Lower lobe of right lung (tissue), 2 donors: ENCODE data around the gene PLXNB3. TPM values are rescaled to one million over a fixed set of nuclear protein-coding genes. Genes with fewer than 3 reads are reported as not detected.

Experiments
- ATAC-seq, 2 donors: fragments of 200-7000 bp; cut with Tn5 transposase; one replicate each; pipeline ENCODE4 v1.9.1; 2020 to 2022; ENCODE audit warnings: mild to moderate bottlenecking in 2 of 2, moderate library complexity in 2 of 2
- DNase-seq: peaks from one replicate; pipeline ENCODE4 v3.0.0-alpha.2; 2020
- H3K27ac ChIP-seq: fragments of 200-600 bp; one replicate; pipeline ENCODE4 v1.8.0; 2022
- H3K27me3 ChIP-seq: fragments of 200-600 bp; one replicate; pipeline ENCODE4 v1.8.0; 2022; ENCODE audit warnings: low read depth
- H3K36me3 ChIP-seq: fragments of 200-600 bp; one replicate; pipeline ENCODE4 v1.8.0; 2022; ENCODE audit warnings: mild to moderate bottlenecking
- H3K4me1 ChIP-seq: fragments of 200-600 bp; one replicate; pipeline ENCODE4 v1.8.0; 2022
- H3K4me3 ChIP-seq: fragments of 200-600 bp; one replicate; pipeline ENCODE4 v1.8.0; 2022; ENCODE audit warnings: mild to moderate bottlenecking
- H3K9me3 ChIP-seq: fragments of 200-600 bp; one replicate; pipeline ENCODE4 v1.8.0; 2022
- intact Hi-C: fragments of 100-400 bp; cut with DNase I; formaldehyde crosslinking; loops from one replicate; pipeline ENCODE4 v1.11.0; 2022
- total RNA-seq: library from RNA; stranded (reverse); fragmentation: NEBNext Ultra II Directional; extraction: Animal tissue kit (Norgen Biotek cat#: 25700); gene quantifications from one replicate; pipeline ENCODE4 v1.2.1, GENCODE V29; 2021
- TF ChIP-seq, protein P1 (sequence below): fragments of 200-600 bp; IDR thresholded peaks from one replicate; pipeline ENCODE4 v1.8.0; 2022; ENCODE audit warnings: antibody characterized with exemption, mild to moderate bottlenecking
- donor health status: DM: no; HTN: yes; CAD: no; lungs with severe emphysema.

PLXNB3 gene
- total RNA-seq, 1 donor from 2014 or later, result 4.6 TPM

DNA sequence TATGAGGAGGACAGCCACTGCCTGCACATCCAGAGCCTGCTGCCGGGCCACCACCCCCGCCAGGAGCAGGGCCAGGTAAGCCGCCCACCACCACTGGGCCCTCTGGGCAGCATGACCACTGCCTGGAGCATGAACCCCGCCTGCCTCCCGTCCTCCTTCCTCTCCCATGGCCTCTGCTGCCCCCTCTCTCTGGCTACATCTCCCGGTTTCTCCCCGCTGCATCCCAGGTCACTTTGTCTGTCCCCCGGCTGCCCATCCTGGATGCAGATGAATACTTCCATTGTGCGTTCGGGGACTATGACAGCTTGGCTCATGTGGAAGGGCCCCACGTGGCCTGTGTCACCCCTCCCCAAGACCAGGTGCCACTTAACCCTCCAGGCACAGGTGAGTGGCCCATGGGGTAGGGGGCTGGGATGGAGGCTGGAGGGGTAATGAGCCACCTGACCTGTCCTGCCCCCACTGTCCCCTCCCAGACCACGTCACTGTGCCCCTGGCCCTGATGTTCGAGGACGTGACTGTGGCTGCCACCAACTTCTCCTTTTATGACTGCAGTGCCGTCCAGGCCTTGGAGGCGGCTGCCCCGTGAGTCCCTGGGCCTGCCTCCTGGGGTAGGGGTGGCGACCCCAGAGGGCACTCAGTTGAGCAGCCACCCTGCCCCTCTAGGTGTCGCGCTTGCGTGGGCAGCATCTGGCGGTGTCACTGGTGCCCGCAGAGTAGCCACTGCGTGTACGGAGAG is 6.0 kb downstream of the PLXNB3 start:
- no peak overlapping the region for H3K27ac ChIP-seq
- ATAC-seq (no peak), DNase-seq (no peak)
- no peaks in the 10 kb centered on the region for H3K27me3 ChIP-seq
- intact Hi-C loops, result loop anchor here (10.0 kb wide), 1 partner anchor 185 kb away; no protein-coding TSS in a partner anchor
- H3K9me3 ChIP-seq, result no peaks in the 10 kb centered on the region
- no peak overlapping the region for H3K4me3 ChIP-seq
- TF ChIP-seq, protein P1, sequence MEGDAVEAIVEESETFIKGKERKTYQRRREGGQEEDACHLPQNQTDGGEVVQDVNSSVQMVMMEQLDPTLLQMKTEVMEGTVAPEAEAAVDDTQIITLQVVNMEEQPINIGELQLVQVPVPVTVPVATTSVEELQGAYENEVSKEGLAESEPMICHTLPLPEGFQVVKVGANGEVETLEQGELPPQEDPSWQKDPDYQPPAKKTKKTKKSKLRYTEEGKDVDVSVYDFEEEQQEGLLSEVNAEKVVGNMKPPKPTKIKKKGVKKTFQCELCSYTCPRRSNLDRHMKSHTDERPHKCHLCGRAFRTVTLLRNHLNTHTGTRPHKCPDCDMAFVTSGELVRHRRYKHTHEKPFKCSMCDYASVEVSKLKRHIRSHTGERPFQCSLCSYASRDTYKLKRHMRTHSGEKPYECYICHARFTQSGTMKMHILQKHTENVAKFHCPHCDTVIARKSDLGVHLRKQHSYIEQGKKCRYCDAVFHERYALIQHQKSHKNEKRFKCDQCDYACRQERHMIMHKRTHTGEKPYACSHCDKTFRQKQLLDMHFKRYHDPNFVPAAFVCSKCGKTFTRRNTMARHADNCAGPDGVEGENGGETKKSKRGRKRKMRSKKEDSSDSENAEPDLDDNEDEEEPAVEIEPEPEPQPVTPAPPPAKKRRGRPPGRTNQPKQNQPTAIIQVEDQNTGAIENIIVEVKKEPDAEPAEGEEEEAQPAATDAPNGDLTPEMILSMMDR, result no peak
- no peaks in the 10 kb centered on the region for H3K36me3 ChIP-seq
- H3K4me1 ChIP-seq, result no peaks in the 10 kb centered on the region

DNA sequence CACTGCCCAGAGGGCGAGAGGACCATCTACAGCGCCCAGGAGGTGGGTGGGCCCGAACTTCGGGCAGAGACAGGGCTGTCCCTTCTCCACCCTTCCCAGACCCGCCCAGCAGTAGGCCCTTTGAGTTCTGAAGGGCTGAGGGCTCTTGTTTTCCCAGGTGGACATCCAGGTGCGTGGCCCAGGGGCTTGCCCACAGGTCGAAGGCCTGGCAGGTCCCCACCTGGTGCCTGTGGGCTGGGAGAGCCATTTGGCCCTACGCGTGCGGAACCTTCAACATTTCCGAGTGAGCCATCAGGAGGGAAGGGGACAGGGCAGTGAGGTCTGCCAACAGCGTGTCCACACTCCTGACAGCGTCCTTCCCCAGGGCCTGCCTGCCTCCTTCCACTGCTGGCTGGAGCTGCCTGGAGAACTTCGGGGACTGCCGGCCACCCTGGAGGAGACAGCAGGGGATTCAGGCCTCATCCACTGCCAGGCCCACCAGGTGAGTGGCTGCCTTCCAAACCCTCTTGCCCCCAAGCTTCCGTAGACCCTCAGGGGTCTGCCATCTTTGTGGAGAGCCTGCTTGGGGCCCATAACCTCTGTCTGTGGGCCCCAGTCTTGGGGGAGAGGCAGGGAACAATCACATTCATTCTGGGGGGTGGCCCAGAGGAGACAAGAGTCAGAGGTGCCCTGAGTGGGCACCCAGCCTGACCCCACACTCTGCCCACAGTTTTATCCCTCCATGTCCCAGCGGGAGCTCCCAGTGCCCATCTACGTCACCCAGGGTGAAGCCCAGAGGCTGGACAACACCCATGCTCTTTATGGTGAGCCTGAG is 6.8 kb downstream of the PLXNB3 start:
- no peaks in the 10 kb centered on the region for H3K9me3 ChIP-seq
- DNase-seq (no peak), ATAC-seq (no peak)
- no peaks in the 10 kb centered on the region for H3K36me3 ChIP-seq
- no peaks in the 10 kb centered on the region for H3K4me1 ChIP-seq
- no peak overlapping the region for H3K4me3 ChIP-seq
- intact Hi-C loops, result no loop called here
- no peak overlapping the region for H3K27ac ChIP-seq
- H3K27me3 ChIP-seq, result no peaks in the 10 kb centered on the region
- TF ChIP-seq, protein P1, result no peak

DNA sequence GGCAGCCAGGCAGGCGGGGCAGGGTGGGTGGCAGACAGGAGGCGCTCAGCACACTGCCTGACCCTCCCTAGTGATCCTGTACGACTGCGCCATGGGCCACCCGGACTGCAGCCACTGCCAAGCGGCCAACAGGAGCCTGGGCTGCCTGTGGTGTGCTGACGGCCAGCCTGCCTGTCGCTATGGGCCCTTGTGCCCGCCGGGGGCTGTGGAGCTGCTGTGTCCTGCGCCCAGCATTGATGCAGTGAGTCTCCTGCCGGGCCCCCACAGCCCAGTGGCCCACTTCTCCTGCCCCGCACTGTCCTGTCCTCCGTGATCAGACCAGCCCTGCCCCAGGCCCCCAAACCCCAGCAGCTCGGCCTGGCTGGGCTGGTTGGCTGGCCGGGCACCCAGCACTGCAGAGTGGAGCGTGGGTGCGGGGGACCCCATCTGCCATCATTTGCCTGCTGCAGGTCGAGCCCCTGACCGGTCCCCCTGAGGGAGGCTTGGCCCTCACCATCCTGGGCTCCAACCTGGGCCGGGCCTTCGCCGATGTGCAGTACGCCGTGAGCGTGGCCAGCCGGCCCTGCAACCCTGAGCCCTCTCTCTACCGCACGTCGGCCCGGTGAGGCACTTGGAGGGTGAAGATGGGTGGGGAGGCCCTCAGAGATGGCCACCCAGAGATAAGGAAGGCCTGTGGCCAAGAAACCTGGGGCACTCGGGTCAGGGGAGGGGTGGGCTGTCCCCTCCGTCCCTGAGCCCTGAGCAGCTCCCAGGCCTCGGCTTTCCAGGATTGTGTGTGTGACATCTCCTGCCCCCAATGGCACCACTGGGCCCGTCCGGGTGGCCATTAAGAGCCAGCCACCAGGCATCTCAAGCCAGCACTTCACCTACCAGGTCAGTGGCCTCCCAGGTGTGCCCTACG is 7.6 kb downstream of the PLXNB3 start:
- no peaks in the 10 kb centered on the region for H3K27me3 ChIP-seq
- H3K4me3 ChIP-seq, result no peak overlapping the region
- no peak for DNase-seq
- H3K27ac ChIP-seq, result no peak overlapping the region
- intact Hi-C loops, result no loop called here
- TF ChIP-seq, protein P1, result no peak
- H3K9me3 ChIP-seq, result no peaks in the 10 kb centered on the region
- no peak for ATAC-seq
- H3K4me1 ChIP-seq, result no peaks in the 10 kb centered on the region
- no peaks in the 10 kb centered on the region for H3K36me3 ChIP-seq

DNA sequence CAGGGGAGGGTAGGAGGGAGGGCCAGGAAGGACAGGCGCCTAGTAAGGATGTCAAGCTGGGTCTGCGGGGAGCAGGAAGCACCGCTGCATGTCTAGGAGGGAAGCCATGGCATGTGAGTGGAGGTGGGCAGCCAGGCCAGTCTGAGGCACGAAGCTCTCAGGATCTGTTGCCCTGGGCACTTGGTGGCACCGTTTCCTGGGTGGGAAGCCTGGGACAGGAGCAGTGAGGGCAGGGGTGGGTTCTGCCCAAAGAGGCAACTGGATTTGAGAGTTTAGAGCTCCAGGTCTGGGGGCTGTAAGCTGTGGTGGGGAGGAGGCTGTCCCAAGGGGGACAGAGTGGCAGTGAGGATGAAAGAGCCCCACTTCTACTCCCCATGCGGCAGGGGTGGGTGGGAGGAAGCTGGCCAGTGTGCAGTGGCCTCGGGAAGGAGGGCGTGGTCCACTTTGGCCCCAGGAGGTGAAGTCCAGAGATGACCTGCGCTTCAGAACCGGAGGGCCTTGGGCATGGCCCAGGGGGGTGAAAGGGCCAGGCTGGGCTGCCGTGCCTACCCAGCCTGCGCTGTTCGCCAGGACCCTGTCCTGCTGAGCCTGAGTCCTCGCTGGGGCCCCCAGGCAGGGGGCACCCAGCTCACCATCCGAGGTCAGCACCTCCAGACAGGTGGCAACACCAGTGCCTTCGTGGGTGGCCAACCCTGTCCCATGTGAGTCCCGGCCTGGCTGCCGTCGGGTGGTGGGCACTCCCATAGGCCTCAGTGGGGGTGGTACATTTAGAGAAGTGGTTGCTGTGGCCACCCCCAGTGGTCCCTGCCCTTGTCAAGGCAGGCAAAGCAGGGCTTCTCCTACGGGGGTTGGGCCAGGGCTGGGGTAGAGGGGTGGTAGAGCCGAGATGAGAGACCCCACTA is 8.5 kb downstream of the PLXNB3 start:
- TF ChIP-seq, protein P1, result no peak
- intact Hi-C loops, result no loop called here
- H3K27ac ChIP-seq, result no peak overlapping the region
- no peaks in the 10 kb centered on the region for H3K27me3 ChIP-seq
- H3K4me1 ChIP-seq, result no peaks in the 10 kb centered on the region
- no peaks in the 10 kb centered on the region for H3K36me3 ChIP-seq
- H3K9me3 ChIP-seq, result no peaks in the 10 kb centered on the region
- DNase-seq (no peak), ATAC-seq (no peak)
- H3K4me3 ChIP-seq, result no peak overlapping the region
